Heart left ventricle (tissue), 13 donors: ENCODE data around the gene COX7A2.

Experiments used
- CTCF ChIP-seq, 12 donors: fragments of 200-600 bp; sonication (generic) in 4 of 12; IDR thresholded peaks; one replicate each; pipeline versions ENCODE4 v1.5.0 to v1.8.0; 2018 to 2022; ENCODE audit warnings: antibody characterized with exemption in 12 of 12, mild to moderate bottlenecking in 5 of 12
- POLR2A ChIP-seq, 2 donors: fragments of 450-650 bp; IDR thresholded peaks; one replicate each; pipeline ENCODE4 v1.6.1; 2017; ENCODE audit warnings: antibody characterized with exemption in 2 of 2, mild to moderate bottlenecking in 2 of 2, moderate library complexity in 2 of 2
- donor health status: ischemic (EF 13 %, LVEDD 7.1; RV severe dilation, severe dysfunction).
- donor health status: DM: no; HTN: yes; CAD: no.
- donor health status: DM: no; HTN: no; CAD: no.
- donor health status: ischemic (EF 25% LVEDD 6.9; RV normal size, moderate dysfunction).
- donor health status: ischemic (EF 25% LVEDD 5.7; RV mildly dilated, moderate dysfunction).
- donor health status: ischemic (EF 35%, LVEDD 5.7; RV mildly dilated, moderate dysfunction).
- donor health status: nonischemic (EF 11% LVEDD 7.7; RV severe dilation, severe dysfunction).
- donor health status: DM: yes; HTN: yes; CAD: no.
- donor health status: PGD.
- donor health status: ischemic (EF 29% LVEDD 5.4; RV normal size, mild dysfunction).
- donor health status: nonischemic (EF 23%, LVEDD 6.1; RV moderate dilation, normal function).

DNA sequence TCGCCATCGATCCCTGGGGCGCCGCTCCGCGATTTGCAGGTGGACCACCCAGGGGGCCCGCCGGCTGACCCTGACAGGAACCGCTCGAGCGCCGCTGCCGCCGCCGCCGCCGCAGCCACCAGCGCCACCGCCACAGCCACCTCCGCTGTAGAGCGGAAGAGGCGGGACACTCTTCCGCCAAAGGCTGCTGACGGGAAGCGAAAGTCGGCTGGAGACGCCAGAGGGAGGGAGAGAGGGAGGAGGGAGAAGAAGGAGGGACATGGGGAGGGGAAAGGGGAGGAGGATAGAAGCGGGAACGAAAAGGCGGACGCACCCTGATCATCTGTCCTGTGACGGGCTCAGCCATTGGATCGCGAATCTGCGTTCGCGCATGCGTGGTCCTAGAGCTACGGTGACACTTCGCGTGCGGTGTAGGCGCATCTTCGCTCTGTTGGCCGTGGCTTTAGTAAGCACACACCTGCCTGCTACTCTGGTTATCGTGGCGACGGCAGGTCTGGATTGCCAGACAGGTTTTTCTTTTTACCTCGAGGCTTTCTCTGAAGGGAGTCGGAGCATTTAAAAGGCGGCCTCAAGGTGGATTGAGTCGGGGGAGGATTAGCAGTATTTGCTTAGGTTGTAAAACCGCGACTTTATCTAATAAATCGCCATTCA is 41.2 kb upstream of the COX7A2 start, which contains the start of gene TMEM30A:
- TF ChIP-seq CTCF (IDR thresholded peaks at IDR 0.05) (peak in 3 of 12 donors; percentile 17 to 38 (median 33)), POLR2A (IDR thresholded peaks at IDR 0.05) (peak in 1 of 2 donors; percentile 86)
